ENCODE data around the gene KLHL26.

KLHL26 gene

GRCh38 chr19:18649371-18650020 lies 12.7 kb downstream of the KLHL26 start:
- DNase-seq (ENCODE audit: low read depth) = no peak

GRCh38 chr19:18650021-18650390 lies 13.2 kb downstream of the KLHL26 start:
- no peak for DNase-seq (ENCODE audit: low read depth)

- DNase-seq (ENCODE audit: low read depth) = no peak
These were observed 13.7 kb downstream of the KLHL26 start for GRCh38 chr19:18650468-18651041.

- no peak for DNase-seq (ENCODE audit: low read depth)
These were observed 14.5 kb downstream of the KLHL26 start for GRCh38 chr19:18651300-18651699.

- DNase-seq (ENCODE audit: low read depth) = no peak
These were observed 14.9 kb downstream of the KLHL26 start for GRCh38 chr19:18651733-18652132.

GRCh38 chr19:18653853-18654252 lies 17.0 kb downstream of the KLHL26 start:
- DNase-seq (ENCODE audit: low read depth) = no peak

GRCh38 chr19:18654469-18654868 lies 17.6 kb downstream of the KLHL26 start:
- DNase-seq (ENCODE audit: low read depth) = no peak

- DNase-seq (ENCODE audit: low read depth) = no peak
These were observed 18.5 kb downstream of the KLHL26 start for GRCh38 chr19:18655173-18655844.

- DNase-seq (ENCODE audit: low read depth) = no peak
These were observed 19.7 kb downstream of the KLHL26 start for GRCh38 chr19:18656337-18657086.

GRCh38 chr19:18657590-18658365 lies 20.9 kb downstream of the KLHL26 start:
- no peak for DNase-seq (ENCODE audit: low read depth)

- no peak for DNase-seq (ENCODE audit: low read depth)
These were observed 21.6 kb downstream of the KLHL26 start for GRCh38 chr19:18658366-18658855.

GRCh38 chr19:18659281-18660050 lies 22.6 kb downstream of the KLHL26 start:
- DNase-seq (ENCODE audit: low read depth) = no peak

- DNase-seq (ENCODE audit: low read depth) = no peak
These were observed 23.5 kb downstream of the KLHL26 start for GRCh38 chr19:18660051-18660910.

GRCh38 chr19:18660939-18661670 lies 24.3 kb downstream of the KLHL26 start:
- no peak for DNase-seq (ENCODE audit: low read depth)

GRCh38 chr19:18662972-18663732 lies 26.3 kb downstream of the KLHL26 start:
- DNase-seq (ENCODE audit: low read depth) = no peak

GRCh38 chr19:18663940-18664530 lies 27.2 kb downstream of the KLHL26 start:
- DNase-seq (ENCODE audit: low read depth) = no peak

- DNase-seq (ENCODE audit: low read depth) = no peak
These were observed 29.0 kb downstream of the KLHL26 start for GRCh38 chr19:18665771-18666202.

GRCh38 chr19:18666317-18666716 lies 29.5 kb downstream of the KLHL26 start:
- DNase-seq (ENCODE audit: low read depth) = no peak
